ENCODE measurements around the gene IFNGR2.

The IFNGR2 gene

GRCh38 chr21:33386222-33386784, 16.9 kb upstream of the IFNGR2 start:
- Mint-ChIP-seq H3K9me3 (no peaks in the 10 kb centered on the region), H3K4me1 (ENCODE audit: low read depth) (peaks cover 41% of the 10 kb centered on the region), H3K36me3 (ENCODE audit: low read depth) (no peaks in the 10 kb centered on the region), H3K27ac (no peak overlapping the region), H3K4me3 (no peak overlapping the region), H3K27me3 (peaks cover 47% of the 10 kb centered on the region)
- DNase-seq = no peak

DNA sequence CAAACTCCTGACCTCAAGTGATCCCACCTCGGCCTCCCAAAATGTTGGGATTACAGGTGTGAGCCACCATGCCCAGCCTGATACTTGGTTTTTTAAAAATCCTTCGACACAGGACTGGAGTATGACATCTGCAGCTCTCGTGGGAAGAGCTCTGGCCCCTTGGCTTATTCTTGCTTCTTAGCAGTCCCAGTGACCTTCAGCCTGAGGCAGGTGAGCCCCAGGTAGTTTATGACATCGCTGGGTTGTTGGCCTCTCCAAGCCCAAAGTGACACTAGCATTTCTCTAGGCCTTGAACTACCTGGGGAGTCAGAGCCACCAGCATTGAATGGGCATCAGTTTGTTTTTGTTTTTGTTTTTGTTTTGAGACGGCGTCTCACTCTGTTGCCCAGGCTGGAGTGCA, 15.9 kb upstream of the IFNGR2 start:
- DNase-seq = no peak
- Mint-ChIP-seq H3K36me3 (ENCODE audit: low read depth) (no peaks in the 10 kb centered on the region), H3K27me3 (peaks cover 52% of the 10 kb centered on the region), H3K9me3 (no peaks in the 10 kb centered on the region), H3K4me3 (no peak overlapping the region), H3K27ac (no peak overlapping the region), H3K4me1 (ENCODE audit: low read depth) (peaks cover 33% of the 10 kb centered on the region)

DNA sequence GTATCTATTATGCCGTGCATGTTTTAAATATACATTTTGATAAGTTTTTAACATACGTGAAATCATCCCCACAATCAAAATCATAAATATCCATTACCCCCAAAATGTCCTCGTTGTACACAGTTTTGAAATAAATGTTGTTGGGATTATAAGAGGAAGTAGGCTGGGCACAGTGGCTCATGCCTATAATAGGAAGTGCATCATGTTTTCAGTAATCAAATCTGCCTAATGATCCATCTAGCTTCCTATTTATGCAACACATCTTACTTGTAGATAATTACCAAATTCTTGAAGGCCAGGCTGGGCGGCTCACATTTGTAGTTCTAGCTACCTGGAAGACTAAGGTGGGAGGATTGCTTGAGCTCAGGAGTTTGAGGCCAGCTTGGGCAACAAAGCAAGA, 15.0 kb upstream of the IFNGR2 start:
- Mint-ChIP-seq H3K9me3 (no peaks in the 10 kb centered on the region), H3K36me3 (ENCODE audit: low read depth) (no peaks in the 10 kb centered on the region), H3K27ac (no peak overlapping the region), H3K4me1 (ENCODE audit: low read depth) (peaks cover 24% of the 10 kb centered on the region), H3K27me3 (peaks cover 57% of the 10 kb centered on the region), H3K4me3 (no peak overlapping the region)
- no peak for DNase-seq

DNA sequence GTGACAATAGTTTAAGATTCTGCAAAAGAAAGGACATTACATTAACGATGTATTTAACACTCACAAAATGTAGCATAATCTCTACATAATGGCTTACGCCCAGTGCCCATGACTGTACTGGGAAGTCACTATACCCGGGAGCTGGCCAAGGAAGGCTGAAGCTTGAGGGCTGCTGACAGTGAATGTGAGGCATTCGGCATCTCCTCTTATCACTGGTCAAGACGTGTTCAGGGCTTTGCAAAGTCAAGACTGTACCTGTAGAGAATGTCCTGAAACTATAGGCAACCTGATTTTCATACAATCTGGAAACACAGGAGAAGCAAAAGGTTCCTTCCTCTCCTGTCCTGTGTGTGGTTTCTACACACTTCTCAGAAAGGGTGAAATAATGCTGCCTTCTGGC, 12.7 kb upstream of the IFNGR2 start:
- H3K27ac Mint-ChIP-seq = no peak overlapping the region
- no peak for DNase-seq
- H3K36me3 Mint-ChIP-seq (ENCODE audit: low read depth) = no peaks in the 10 kb centered on the region
- no peak overlapping the region for H3K4me3 Mint-ChIP-seq
- H3K27me3 Mint-ChIP-seq = peaks cover 51% of the 10 kb centered on the region
- peaks cover 5% of the 10 kb centered on the region for H3K4me1 Mint-ChIP-seq (ENCODE audit: low read depth)
- H3K9me3 Mint-ChIP-seq = no peaks in the 10 kb centered on the region

DNA sequence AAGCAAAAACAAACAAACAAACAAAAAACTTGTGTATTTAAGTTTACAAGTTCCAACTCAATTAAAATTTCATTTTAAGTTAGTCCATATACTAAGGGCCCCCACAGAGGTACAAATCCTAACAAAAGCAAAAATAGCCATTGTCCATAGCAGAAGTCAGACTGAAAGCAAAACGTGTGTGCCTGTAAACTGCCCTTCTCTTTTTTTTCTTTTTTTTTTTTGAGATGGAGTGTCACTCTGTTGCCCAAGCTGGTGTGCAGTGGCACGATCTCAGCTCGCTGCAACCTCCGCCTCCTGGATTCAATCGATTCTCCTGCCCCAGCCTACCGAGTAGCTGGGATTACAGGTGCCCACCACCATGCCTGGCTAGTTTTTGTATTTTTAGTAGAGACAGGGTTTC, 11.6 kb upstream of the IFNGR2 start:
- Mint-ChIP-seq H3K27me3 (peaks cover 49% of the 10 kb centered on the region), H3K27ac (no peak overlapping the region), H3K4me1 (ENCODE audit: low read depth) (peaks cover 2% of the 10 kb centered on the region), H3K9me3 (no peaks in the 10 kb centered on the region), H3K36me3 (ENCODE audit: low read depth) (no peaks in the 10 kb centered on the region), H3K4me3 (no peak overlapping the region)
- no peak for DNase-seq

DNA sequence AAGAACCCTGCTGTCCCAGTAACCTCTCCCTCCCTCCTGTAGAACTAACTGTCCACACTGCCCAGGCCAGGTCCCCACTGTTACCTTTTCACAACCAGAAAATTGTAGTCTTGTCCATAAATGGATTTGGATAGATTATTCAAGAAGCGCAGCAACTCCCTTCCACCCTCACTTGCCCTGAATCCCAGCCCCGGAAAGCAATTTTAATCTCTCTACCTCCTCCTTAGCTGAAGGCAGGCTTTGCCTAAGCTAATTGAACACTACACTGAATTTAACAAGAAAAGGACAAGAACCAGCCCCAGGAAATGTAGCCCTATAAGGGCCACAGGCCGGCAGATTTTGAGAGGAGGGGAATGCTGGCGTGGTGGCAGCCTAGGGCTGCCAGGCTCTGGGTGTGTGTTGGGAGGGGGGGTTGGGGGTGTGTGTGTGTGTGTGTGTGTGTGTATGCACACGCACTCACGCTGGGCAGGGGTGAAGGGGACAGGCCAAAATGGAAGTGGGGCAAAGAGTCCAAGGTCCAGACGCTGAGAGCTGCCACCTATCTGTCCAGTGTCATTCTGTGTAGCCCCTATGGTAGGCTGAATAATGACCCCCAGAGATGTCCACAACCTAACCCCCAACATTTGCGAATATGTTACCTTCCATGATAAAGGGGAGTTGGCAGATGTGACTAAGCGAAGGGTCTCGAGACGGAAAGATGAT, 10.8 kb upstream of the IFNGR2 start:
- Mint-ChIP-seq H3K27me3 (peaks cover 45% of the 10 kb centered on the region), H3K4me3 (no peak overlapping the region), H3K4me1 (ENCODE audit: low read depth) (peaks cover 2% of the 10 kb centered on the region)

DNA sequence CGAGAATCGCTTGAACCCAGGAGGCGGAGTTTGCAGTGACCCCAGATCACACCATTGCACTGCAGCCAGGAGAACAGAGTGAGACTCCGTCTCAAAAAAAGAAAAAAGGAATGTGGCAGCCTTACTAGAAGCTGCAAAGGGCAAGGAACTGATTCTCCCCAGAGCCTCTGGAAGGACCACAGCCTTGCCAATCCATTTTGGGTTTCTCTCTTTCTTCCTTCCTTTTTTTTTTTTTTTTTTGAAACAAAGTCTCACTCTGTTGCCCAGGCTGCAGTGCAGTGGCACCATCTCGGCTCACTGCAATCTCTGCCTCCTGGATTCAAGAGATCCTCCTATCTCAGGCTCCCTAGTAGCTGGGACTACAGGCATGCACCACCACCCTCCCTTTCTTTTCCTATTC, 9.9 kb upstream of the IFNGR2 start:
- Mint-ChIP-seq H3K27me3 (peaks cover 37% of the 10 kb centered on the region), H3K36me3 (ENCODE audit: low read depth) (no peaks in the 10 kb centered on the region), H3K4me1 (ENCODE audit: low read depth) (peaks cover 2% of the 10 kb centered on the region), H3K27ac (no peak overlapping the region), H3K4me3 (no peak overlapping the region), H3K9me3 (no peaks in the 10 kb centered on the region)
- no peak for DNase-seq

More for the DNA sequence above, 10.8 kb upstream of the IFNGR2 start:
- Mint-ChIP-seq H3K27ac (no peak overlapping the region), H3K36me3 (ENCODE audit: low read depth) (no peaks in the 10 kb centered on the region), H3K9me3 (no peaks in the 10 kb centered on the region)
- no peak for DNase-seq

DNA sequence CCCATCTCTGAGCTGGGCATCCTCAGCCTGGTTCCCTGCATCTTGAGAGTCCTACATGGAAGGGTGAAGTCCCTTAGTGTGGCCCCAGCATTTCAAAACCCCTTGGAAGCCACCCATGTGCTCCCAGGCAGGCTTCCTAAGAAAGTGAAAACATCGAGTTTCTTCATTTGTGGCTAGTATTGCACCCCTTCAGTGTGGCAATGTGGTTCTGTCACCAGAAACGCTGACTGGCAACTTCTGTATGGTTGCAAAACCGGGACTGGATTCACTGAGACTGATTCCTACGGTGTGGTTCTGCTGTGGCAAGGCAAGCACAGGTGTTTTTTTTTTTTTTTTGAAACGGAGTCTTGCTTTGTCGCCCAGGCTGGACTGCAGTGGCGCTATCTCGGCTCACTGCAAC, 9.0 kb upstream of the IFNGR2 start:
- no peak overlapping the region for H3K27ac Mint-ChIP-seq
- no peaks in the 10 kb centered on the region for H3K36me3 Mint-ChIP-seq (ENCODE audit: low read depth)
- no peak overlapping the region for H3K4me3 Mint-ChIP-seq
- no peak for DNase-seq
- H3K4me1 Mint-ChIP-seq (ENCODE audit: low read depth) = peaks cover 2% of the 10 kb centered on the region
- H3K9me3 Mint-ChIP-seq = no peaks in the 10 kb centered on the region
- peaks cover 34% of the 10 kb centered on the region for H3K27me3 Mint-ChIP-seq

DNA sequence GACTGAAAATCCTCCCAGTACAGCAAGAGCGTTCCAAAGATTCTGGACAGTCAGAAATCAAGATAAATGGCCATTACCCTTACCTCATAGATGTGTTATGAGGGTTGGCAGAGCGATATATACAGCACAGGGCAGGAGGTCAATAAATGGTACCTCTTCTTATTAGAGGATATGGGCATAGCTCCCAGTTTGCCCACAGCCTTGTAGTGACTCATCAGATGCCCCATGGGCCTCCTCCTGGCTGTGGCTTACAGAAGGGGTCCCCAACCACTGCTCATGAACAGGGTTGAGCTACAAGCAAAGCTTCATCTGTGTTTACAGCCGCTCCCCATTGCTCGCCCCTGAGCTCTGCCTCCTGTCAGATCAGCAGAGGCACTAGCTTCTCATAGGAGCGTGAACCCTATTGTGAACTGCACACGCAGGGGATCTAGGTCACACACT, 7.3 kb upstream of the IFNGR2 start:
- no peak overlapping the region for H3K4me3 Mint-ChIP-seq
- peaks cover 6% of the 10 kb centered on the region for H3K4me1 Mint-ChIP-seq (ENCODE audit: low read depth)
- H3K9me3 Mint-ChIP-seq = no peaks in the 10 kb centered on the region
- no peak overlapping the region for H3K27ac Mint-ChIP-seq
- DNase-seq = no peak
- H3K27me3 Mint-ChIP-seq = peaks cover 26% of the 10 kb centered on the region
- H3K36me3 Mint-ChIP-seq (ENCODE audit: low read depth) = no peaks in the 10 kb centered on the region

DNA sequence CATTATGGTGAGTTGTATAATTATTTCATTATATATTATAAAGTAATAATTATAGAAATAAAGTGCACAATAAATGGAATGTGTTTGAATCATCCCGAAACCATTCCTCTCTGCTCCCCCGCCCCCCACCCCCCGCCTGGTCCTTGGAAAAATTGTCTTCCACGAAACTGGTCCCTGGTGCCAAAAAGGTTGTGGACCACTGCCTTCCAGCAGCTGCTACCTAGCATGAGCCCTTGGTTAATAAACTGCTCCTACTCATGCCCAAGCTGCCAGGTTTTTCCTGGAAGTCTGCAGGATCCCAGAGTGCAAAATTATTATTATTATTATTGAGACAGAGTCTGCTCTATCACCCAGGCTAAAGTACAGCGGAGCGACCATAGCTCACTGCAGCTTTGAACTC, 6.8 kb upstream of the IFNGR2 start:
- peaks cover 28% of the 10 kb centered on the region for H3K27me3 Mint-ChIP-seq
- H3K27ac Mint-ChIP-seq = no peak overlapping the region
- no peaks in the 10 kb centered on the region for H3K9me3 Mint-ChIP-seq
- H3K4me1 Mint-ChIP-seq (ENCODE audit: low read depth) = peaks cover 7% of the 10 kb centered on the region
- H3K36me3 Mint-ChIP-seq (ENCODE audit: low read depth) = no peaks in the 10 kb centered on the region
- H3K4me3 Mint-ChIP-seq = no peak overlapping the region
- no peak for DNase-seq

- Mint-ChIP-seq H3K36me3 (ENCODE audit: low read depth) (no peaks in the 10 kb centered on the region), H3K4me1 (ENCODE audit: low read depth) (peaks cover 7% of the 10 kb centered on the region), H3K27ac (no peak overlapping the region), H3K9me3 (no peaks in the 10 kb centered on the region), H3K4me3 (no peak overlapping the region), H3K27me3 (peaks cover 28% of the 10 kb centered on the region)
- no peak for DNase-seq
These were observed 6.3 kb upstream of the IFNGR2 start for GRCh38 chr21:33396951-33397350.

GRCh38 chr21:33397717-33398116, 5.5 kb upstream of the IFNGR2 start:
- no peak overlapping the region for H3K4me3 Mint-ChIP-seq
- no peak for DNase-seq
- peaks cover 24% of the 10 kb centered on the region for H3K27me3 Mint-ChIP-seq
- H3K27ac Mint-ChIP-seq = no peak overlapping the region
- no peaks in the 10 kb centered on the region for H3K36me3 Mint-ChIP-seq (ENCODE audit: low read depth)
- no peaks in the 10 kb centered on the region for H3K9me3 Mint-ChIP-seq
- peaks cover 14% of the 10 kb centered on the region for H3K4me1 Mint-ChIP-seq (ENCODE audit: low read depth)

DNA sequence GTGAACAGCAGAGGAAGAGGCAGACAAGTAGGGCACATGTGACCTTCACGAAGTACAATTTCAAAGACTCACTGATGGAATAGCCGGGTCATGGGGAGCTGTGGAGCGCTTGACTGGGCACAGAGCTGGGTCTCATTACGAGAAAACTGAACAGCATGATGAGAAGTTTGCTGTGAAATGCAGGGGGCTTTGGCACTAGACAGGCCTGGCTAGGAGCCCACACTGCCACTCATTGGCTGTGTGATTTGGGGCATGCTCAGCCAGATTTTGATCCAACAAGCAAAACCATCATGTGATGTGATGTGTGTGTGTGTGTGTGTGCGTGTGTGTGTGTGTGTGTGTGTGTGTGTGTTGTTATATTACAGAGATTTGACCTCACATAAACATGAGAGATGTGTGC, 4.9 kb upstream of the IFNGR2 start:
- Mint-ChIP-seq H3K27me3 (peaks cover 21% of the 10 kb centered on the region), H3K4me1 (ENCODE audit: low read depth) (peaks cover 15% of the 10 kb centered on the region), H3K9me3 (no peaks in the 10 kb centered on the region), H3K27ac (no peak overlapping the region), H3K4me3 (no peak overlapping the region), H3K36me3 (ENCODE audit: low read depth) (no peaks in the 10 kb centered on the region)
- DNase-seq = no peak

- no peak overlapping the region for H3K27ac Mint-ChIP-seq
- H3K27me3 Mint-ChIP-seq = peaks cover 22% of the 10 kb centered on the region
- H3K9me3 Mint-ChIP-seq = no peaks in the 10 kb centered on the region
- no peak overlapping the region for H3K4me3 Mint-ChIP-seq
- H3K36me3 Mint-ChIP-seq (ENCODE audit: low read depth) = peaks cover 5% of the 10 kb centered on the region
- peaks cover 40% of the 10 kb centered on the region for H3K4me1 Mint-ChIP-seq (ENCODE audit: low read depth)
- DNase-seq = no peak
These were observed 1.6 kb upstream of the IFNGR2 start for GRCh38 chr21:33401630-33401992.

- peak overlapping the region; percentile 62 for H3K27ac Mint-ChIP-seq
- DNase-seq = peak; percentile 54
These were observed 923 bp upstream of the IFNGR2 start for GRCh38 chr21:33402001-33402979.

More at GRCh38 chr21:33402001-33402979, 923 bp upstream of the IFNGR2 start:
- peaks cover 5% of the 10 kb centered on the region for H3K36me3 Mint-ChIP-seq (ENCODE audit: low read depth)
- peaks cover 22% of the 10 kb centered on the region for H3K27me3 Mint-ChIP-seq
- no peaks in the 10 kb centered on the region for H3K9me3 Mint-ChIP-seq
- peak overlapping the region; percentile 67 for H3K4me3 Mint-ChIP-seq
- H3K4me1 Mint-ChIP-seq (ENCODE audit: low read depth) = peaks cover 47% of the 10 kb centered on the region
